ENCODE results near the gene TCIRG1. TPM values are rescaled to one million over a fixed set of nuclear protein-coding genes. Genes with fewer than 3 reads are reported as not detected.

The TCIRG1 gene
- total RNA-seq, 1 donor from 2014 or later: 156 TPM

GRCh38 chr11:68036141-68036716 lies 2.6 kb upstream of the TCIRG1 start:
- DNase-seq (ENCODE audit: low read depth): no peak

GRCh38 chr11:68036717-68037239 lies 2.0 kb upstream of the TCIRG1 start:
- TF ChIP-seq, protein P1, sequence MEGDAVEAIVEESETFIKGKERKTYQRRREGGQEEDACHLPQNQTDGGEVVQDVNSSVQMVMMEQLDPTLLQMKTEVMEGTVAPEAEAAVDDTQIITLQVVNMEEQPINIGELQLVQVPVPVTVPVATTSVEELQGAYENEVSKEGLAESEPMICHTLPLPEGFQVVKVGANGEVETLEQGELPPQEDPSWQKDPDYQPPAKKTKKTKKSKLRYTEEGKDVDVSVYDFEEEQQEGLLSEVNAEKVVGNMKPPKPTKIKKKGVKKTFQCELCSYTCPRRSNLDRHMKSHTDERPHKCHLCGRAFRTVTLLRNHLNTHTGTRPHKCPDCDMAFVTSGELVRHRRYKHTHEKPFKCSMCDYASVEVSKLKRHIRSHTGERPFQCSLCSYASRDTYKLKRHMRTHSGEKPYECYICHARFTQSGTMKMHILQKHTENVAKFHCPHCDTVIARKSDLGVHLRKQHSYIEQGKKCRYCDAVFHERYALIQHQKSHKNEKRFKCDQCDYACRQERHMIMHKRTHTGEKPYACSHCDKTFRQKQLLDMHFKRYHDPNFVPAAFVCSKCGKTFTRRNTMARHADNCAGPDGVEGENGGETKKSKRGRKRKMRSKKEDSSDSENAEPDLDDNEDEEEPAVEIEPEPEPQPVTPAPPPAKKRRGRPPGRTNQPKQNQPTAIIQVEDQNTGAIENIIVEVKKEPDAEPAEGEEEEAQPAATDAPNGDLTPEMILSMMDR (conservative IDR thresholded peaks at IDR 0.05; ENCODE audit: low read depth, low read length): no peak
- H3K4me3 ChIP-seq (ENCODE audit: low read depth, low read length): no peak overlapping the region
- DNase-seq (ENCODE audit: low read depth): no peak

More at GRCh38 chr11:68036141-68036716, 2.6 kb upstream of the TCIRG1 start:
- TF ChIP-seq, protein P1 (conservative IDR thresholded peaks at IDR 0.05; ENCODE audit: low read depth, low read length): no peak
- no peak overlapping the region for H3K4me3 ChIP-seq (ENCODE audit: low read depth, low read length)

- no peak for DNase-seq (ENCODE audit: low read depth)
- no peak overlapping the region for H3K4me3 ChIP-seq (ENCODE audit: low read depth, low read length)
- TF ChIP-seq, protein P1 (conservative IDR thresholded peaks at IDR 0.05; ENCODE audit: low read depth, low read length): no peak
Measured at GRCh38 chr11:68037411-68038225, 1.2 kb upstream of the TCIRG1 start.

DNA sequence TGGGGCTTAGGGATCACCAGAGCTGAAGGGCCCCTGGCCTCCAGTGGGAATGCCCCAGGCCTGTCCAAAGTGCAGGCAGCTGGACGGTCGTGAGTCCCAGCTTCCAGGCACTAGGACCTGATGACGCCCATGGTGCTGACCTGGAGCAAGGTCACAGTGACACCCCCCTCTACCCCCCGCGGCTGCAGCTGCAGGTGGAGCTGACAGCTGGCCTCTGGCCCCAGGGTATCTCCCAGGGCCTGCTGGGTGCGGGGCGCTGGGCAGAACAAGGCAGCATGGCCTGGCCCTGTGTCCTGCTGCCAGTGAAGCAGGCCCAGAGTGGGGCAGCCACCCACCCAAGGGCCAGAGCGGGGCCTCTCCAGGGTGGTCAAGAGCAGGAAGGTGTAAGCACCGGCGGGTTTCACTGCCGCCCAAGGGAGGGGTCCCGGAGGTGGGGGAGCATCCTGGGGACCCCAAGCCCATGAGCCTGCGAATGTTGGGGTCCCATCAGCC lies 553 bp upstream of the TCIRG1 start:
- TF ChIP-seq, protein P1 (conservative IDR thresholded peaks at IDR 0.05; ENCODE audit: low read depth, low read length): no peak
- peak overlapping the region; percentile 82 for H3K4me3 ChIP-seq (ENCODE audit: low read depth, low read length)
- DNase-seq (ENCODE audit: low read depth): no peak

DNA sequence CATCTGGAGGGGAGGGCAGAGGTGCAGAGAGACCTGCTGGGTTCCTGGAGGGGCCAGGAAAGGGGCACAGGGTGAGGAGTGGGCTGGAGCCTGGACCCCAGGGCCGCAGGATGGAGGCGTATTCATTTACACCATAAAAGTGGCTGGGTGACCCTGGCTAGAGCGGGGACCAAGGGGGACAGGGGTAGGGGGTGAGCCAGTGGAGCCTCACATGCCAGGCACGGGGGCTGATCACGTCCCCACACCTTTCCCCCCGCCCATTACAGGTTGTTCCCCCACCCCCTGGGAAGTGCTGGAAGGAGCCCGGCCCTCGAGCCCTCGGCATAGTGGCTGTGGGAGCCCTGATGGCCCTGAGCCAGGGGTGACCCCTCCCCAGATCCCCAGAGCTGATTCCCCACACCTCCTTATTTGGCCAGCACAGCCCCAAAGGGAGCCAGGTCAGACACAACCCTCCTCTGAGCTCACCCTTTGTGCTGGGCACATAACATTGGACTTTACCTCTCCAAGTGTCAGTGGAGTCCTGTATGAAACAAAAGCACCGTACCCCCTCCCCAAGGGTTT lies 781 bp downstream of the TCIRG1 start:
- H3K4me3 ChIP-seq (ENCODE audit: low read depth, low read length): peak overlapping the region; percentile 82
- no peak for DNase-seq (ENCODE audit: low read depth)
- TF ChIP-seq, protein P1 (conservative IDR thresholded peaks at IDR 0.05; ENCODE audit: low read depth, low read length): no peak

DNA sequence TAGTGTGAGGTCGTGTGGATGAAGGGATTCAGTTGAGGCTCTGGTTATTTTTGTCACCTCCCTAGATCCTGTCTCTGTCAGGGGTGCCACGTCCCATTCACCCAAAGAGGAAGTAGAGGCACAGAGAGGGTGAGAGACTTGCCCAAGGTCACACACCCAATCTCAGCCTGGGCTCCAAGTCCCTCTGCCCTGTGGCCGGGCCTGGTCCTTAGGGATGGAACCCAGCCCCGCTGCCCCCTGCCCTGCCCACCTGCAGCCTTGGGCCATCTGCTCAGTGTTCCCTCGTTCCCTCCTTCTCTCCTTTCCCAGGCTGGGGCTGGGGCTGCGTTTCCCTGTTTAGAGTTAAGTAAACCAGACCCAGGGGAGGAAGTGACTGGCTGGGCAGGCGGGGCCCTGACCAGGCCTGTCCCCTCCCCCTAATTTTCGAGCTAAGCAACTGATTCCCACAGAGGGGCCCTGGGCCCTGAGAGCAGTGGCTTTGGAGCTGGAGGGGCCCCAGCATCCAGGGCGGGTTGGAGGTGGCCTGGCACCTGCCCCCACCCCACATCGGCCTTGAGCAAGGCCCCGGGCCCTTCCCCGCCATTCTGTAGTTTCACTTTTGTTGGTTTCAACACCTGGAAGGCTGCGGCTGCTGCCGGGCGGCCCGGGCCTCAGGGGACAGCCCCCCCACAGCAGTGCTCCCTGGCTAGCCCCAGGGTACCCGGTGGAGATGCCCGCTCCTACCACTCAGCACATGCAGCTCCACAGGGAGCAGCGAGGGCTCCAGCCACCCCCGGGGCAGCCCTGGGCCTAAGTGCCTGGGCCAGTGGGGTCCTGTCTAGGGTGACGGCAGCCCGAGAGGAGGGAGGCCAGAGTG lies 1.5 kb downstream of the TCIRG1 start:
- TF ChIP-seq, protein P1 (conservative IDR thresholded peaks at IDR 0.05; ENCODE audit: low read depth, low read length): no peak
- H3K4me3 ChIP-seq (ENCODE audit: low read depth, low read length): peak overlapping the region; percentile 82
- DNase-seq (ENCODE audit: low read depth): no peak
